HG02884 (cell line): ENCODE results near the gene GDPD3.
A peak's percentile ranks its signal among the peaks of the same experiment; 100 is the strongest.

ENCODE experiments used
- ATAC-seq: cut with Tn5 transposase; IDR thresholded peaks from one replicate; pipeline ENCODE4 v1.9.1; 2021; ENCODE audit warnings: mild to moderate bottlenecking, moderate library complexity; ENCODE audit not compliant: unreplicated experiment

The GDPD3 gene

DNA sequence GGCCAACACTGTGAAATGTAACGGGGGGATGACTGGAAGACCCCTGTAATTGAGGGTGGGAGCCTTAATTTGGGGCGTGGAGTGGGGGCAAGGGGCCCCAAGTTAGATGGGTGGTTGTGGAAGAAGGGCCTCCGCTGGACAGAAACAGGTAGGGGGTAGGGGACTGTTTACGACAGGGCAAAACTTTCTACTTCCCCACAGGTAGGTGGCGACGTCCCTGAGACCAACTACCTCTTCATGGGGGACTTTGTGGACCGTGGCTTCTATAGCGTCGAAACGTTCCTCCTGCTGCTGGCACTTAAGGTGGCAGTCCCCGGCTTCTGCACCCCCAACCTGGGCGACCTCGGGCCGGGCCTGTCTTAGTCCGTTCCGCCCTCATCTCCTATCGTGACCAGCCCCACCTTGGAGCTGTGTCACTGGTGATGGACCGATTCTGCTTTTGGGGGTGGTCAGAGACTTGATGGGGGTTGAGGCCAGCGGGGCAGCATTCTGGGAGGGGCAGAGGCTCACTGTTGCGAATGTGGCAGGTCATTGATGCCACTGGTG is 30.7 kb downstream of the GDPD3 start:
- no peak for ATAC-seq

DNA sequence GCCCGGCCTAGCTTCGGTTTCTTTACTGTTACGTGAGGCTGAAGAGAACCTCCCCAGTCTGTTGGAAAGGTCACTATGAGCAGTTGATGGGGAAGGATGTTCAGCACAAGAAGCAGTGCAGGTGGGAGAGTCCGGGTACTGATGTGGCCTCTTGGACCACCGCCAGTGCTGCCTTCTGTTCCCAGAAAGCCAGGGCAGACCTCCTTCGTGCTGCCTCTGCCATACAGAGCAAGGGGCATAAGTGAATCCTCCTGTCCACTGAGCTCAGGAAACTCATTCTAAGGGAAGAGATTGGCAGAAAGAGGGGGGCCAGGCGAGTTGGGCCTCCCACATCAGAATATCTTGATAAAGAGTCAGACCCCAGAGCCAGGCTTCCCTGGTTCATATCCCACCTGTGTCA is 33.9 kb downstream of the GDPD3 start:
- ATAC-seq = no peak

DNA sequence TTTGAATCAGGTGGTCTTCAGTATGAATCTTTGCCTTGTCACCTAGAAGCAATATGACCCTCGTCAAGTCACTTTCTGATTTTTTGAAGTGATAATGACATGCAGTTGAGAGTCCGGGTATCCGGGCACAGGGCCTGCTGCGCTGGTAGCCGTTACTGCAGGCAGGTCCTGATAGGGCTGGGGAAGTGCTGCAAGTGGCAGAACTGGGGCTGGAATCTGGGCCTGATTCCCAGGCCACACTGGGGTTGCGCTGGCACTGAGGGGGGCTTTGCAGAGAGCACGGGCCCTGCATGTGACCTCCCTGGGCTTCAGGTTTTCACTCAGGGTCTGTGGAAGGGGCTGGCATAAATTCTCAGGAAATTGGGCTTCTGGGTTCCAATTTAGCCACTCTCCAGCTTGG is 34.6 kb downstream of the GDPD3 start:
- ATAC-seq = no peak

DNA sequence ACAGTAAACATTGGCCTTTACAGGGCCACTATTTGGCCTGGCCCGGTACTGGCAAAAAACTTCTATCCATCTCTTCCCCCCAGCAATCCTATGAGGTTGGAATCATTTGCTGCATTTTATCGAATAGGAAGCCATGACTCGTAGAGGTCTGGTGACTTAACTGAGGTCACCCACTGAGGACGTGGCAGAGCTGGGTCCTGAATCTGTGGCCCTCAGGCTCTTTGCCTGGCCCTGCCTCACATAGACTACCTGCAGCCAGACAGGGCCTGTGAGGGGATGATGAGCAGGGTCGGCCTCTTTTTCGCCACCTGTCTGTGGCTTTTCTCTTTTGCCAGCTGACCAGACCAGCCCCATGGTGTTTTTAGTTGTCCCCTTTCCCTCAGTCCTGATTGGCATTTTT is 35.7 kb downstream of the GDPD3 start:
- no peak for ATAC-seq

DNA sequence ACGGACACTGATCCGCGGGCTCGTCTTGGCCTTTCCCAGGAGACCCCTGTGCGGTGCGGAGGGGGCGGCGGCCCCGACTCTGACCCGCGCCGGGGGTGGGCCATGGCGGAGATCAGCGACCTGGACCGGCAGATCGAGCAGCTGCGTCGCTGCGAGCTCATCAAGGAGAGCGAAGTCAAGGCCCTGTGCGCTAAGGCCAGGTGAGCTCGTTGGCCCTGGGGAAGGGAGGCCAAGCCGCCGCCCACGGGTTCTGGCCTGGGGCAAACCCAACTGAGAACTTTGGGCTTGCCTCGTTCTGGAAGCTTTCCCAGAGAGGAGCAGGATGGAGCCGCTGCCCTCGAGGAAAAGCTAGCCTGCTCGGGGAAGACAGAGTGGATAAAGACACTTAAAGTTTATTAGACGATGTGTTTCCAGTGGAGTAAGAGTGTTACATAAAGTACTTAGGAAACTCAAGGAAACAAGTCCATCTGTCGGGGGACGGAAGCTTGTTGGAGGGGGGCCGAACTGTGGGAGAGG is 37.0 kb downstream of the GDPD3 start:
- ATAC-seq = no peak

DNA sequence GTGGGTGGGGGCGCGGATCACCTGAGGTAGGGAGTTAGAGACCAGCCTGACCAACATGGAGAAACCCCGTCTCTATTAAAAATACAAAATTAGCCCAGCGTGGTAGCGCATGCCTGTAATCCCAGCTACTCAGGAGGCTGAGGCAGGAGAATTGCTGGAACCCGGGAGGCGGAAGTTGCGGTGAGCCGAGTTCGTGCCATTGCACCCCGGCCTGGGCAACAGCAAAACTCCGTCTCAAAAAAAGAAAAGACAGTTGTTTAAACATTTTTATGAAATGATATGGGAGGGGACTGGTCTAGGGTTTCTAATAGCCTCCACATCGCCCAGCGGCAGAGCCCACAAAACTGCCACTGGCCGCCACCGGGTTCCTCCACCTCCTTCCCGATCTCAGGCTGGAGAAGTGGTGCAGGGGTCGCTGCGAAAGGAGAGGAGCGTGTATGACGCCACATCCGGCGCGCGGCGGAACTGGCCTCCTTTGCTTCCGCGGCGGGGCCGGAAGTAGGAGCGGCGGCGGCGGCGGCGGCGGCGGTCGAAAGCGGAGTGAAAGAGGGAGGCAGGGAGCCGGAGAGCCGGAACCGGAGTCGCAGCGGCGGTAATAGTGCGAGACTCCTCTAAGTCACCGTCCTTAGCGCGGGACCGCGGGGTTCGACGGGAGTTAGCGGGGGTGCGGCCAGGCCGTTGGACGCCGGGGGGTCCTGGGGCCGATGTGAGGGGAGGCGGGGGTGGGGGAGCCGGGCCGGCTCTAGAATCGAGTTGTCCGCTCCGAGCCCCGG is 37.6 kb downstream of the GDPD3 start, which contains the start of gene PPP4C:
PPP4C (plus strand) TSS at position 492 of the 773 bp plus-strand sequence. CDS start 384 bp downstream, outside the sequence.
- no peak for ATAC-seq

DNA sequence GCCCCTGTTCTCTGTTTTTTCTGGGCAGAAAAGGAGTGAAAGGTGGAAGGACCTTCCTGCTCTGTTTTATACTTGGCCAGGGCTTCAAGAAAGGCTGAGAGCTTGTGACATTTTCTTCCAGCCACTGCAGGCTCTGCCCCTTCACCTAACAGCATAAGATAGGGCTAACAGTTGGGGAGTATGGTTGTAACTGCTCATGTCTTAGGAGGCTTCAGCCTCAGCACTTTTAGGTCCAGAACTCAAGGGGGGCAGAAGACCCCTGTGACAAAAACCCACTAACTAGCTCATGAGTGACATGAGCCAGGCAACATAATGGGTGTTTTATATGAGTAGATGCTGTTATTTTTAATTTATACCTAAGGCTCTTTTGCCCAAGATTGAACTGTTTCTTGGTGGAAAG is 42.8 kb downstream of the GDPD3 start:
- no peak for ATAC-seq

DNA sequence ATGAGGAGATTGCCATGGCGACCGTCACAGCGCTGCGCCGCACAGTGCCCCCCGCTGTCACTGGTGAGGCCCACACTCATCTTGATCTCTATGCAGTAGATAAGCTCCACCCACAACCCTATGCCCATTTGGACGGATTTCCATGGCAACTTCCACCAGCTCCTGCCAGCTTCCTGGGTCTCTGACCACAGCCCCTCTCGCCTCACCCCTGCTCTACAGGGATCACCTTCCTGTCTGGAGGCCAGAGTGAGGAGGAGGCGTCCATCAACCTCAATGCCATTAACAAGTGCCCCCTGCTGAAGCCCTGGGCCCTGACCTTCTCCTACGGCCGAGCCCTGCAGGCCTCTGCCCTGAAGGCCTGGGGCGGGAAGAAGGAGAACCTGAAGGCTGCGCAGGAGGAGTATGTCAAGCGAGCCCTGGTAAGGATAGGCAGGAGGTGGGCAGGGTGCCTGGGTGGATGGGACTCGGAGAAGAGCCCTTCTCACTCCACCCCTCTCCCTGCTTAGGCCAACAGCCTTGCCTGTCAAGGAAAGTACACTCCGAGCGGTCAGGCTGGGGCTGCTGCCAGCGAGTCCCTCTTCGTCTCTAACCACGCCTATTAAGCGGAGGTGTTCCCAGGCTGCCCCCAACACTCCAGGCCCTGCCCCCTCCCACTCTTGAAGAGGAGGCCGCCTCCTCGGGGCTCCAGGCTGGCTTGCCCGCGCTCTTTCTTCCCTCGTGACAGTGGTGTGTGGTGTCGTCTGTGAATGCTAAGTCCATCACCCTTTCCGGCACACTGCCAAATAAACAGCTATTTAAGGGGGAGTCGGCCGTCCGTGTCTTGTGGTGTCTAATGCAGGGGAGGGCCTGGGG is 43.5 kb downstream of the GDPD3 start:
- no peak for ATAC-seq

DNA sequence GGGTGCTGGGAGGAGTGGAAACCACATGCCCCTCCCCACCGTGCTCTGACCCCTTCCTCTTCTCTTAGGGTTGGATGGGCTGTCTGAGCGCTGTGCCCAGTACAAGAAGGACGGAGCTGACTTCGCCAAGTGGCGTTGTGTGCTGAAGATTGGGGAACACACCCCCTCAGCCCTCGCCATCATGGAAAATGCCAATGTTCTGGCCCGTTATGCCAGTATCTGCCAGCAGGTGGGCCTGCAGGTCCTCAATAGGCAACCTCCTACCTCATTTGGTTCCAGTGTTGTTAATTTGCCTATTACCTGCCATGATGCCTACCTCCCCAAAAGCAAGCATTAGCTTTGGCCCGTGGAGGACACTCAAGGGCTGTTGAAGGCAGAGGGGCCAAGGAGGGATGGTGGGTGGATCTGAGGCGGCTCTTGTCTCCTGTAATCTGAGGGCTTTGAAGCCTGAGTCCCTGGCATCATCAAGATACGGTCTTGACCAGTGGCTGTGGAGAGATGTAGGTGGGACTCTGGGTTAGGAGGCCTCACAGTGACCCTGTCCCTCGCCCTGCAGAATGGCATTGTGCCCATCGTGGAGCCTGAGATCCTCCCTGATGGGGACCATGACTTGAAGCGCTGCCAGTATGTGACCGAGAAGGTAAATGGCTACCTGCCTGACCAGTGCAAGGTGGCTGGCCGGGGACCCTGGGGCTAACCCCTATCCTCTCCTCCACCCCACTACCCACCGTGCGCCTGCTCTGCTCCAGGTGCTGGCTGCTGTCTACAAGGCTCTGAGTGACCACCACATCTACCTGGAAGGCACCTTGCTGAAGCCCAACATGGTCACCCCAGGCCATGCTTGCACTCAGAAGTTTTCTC is 44.4 kb downstream of the GDPD3 start:
- no peak for ATAC-seq

DNA sequence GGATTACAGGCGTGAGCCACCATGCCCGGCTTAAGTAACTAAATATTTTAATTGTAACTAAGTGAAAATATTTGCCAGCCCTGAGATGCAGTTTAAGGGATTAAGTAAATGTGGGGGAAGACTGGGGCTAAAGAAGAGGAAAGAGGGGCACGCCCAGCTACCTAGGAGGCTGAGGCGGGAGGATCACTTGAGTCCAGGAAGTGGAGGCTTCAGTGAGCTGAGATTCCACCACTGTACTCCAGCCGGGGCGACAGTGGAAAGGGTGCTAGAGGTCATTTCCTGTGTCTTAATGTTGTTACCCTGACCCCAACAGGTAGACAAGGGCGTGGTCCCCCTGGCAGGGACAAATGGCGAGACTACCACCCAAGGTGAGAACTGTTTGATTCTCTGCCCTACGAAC is 45.0 kb downstream of the GDPD3 start:
- no peak for ATAC-seq

DNA sequence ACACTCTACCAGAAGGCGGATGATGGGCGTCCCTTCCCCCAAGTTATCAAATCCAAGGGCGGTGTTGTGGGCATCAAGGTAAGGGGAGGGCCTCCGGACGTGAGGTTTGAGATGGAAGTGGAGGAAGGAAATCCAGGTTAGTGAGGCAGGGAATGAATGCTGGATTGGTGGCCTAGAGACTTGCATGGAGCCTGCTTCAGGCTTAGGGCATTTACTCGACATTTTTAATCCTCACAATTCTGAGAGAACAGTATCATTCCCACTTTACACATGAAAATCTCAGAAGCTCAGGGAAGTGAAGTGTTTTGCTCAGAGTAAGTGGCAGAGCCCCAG is 45.8 kb downstream of the GDPD3 start:
- ATAC-seq = no peak

DNA sequence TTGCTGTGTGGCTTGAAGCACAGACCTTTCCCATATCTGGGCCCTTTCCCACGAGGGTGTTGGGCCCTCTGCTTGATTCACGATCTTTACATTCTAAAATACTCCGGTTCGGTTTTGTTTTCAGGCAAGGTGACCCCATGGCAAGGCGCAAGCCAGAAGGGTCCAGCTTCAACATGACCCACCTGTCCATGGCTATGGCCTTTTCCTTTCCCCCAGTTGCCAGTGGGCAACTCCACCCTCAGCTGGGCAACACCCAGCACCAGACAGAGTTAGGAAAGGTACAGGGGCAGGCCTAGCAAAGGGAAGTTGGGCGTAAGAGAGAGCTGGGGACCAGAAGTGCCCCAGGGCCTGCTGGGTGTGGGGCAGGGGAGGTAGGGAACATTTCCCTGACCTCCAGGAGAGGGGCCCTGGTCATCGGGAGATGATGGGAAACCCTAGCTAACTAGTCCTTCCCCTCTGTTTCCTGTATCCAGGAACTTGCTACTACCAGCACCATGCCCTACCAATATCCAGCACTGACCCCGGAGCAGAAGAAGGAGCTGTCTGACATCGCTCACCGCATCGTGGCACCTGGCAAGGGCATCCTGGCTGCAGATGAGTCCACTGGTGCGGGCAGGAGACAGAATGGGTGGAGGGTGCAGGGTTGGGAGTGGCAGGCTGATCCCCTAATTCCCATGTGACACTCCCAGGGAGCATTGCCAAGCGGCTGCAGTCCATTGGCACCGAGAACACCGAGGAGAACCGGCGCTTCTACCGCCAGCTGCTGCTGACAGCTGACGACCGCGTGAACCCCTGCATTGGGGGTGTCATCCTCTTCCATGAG is 46.4 kb downstream of the GDPD3 start:
- ATAC-seq = no peak

DNA sequence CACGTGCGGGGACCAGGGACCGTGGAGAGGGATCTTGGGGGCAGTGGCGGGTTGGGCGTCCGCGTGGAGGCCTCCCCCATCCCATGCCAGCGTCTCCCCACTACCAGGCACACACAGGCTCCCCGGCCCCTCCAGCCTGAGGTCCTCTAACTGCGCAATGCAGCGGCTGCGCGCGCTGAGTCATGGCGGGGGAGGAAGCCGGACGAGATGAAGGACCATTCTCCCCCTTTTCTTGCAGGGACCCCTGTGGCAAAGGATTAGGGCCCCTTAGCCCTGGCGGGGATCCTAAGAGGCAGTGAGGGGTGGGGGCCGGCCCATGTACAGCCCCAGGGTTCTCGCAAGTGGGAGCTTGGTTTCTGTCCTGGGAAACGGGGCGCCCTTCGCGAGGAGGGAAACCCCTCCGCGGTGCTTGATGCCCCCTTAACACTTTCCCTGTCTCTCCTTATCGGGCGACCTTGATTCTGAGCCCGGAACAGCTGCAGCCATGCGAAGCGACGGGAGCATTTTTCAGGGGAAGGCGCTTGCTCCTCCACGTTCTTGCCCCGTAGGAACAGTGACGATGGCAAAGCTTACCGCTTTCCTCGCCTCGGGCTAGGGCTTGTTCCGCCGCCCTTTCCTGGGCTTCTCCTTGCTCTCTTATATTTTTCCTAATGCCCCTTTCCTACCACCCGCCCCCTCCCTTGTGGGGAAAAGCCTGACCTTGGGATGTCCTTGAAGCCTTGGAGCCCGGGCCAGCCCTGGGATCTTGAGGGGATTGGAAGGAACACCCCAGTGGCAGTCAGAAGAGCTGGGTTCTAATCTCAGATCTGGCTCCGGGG is 47.2 kb downstream of the GDPD3 start:
- no peak for ATAC-seq

DNA sequence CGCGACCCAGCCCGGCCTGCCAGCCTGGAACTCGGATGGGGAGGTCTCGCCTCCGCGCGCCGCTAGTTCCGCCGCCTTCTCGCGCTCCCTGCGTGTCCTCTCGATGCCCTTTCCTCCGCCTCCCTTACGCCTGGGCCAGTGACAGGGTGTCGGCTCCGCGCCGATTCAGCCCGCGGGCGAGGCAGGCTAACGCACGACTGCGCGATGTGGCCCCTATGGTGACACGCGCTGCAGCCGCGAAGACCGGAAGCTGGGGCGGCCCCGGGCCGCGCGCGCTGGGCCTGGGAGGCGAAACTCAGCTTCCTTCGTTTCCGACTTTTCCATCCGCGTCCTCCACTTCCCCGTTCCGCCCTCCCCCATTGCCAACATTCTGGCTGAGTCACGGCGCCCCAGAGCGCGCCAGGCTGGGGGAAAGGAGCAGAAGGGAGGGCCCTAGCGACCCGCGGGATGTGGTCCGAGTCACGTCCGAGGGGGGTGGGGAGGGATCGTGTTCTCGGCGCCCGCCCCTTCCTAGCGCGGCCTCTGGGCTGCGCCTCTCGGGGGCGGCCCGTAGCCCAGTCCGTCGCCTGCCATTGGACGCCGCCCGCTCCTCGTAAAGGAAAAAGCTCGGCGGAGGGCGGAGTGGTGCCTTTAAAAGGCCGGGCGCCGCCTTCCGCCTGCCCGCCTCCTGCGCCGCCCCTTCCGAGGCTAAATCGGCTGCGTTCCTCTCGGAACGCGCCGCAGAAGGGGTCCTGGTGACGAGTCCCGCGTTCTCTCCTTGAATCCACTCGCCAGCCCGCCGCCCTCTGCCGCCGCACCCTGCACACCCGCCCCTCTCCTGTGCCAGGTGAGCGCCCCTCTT is 48.0 kb downstream of the GDPD3 start, which contains the start of gene ALDOA:
ALDOA (plus strand) TSS at position 659 of the 841 bp plus-strand sequence. CDS start 1,138 bp downstream, outside the sequence.
- ATAC-seq = peak; percentile 67

DNA sequence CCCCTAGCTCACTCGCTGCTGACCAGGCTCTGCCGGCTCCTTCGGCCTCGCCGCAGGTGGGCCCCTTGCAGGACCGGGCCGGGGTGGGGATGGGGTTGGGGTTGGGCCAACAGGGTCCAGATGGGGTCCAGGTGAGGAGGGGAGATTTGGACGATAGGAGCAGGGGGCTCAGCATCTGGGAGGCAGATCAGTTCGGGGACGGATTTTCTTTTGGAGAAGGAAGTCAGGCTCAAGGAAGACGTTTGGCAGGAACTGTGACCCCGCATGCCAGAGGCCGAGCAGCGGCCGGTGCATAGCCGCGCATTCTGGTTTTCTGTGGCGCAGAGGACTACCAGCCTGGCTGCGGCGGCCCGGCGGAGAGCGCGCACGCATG is 48.6 kb downstream of the GDPD3 start:
- no peak for ATAC-seq

DNA sequence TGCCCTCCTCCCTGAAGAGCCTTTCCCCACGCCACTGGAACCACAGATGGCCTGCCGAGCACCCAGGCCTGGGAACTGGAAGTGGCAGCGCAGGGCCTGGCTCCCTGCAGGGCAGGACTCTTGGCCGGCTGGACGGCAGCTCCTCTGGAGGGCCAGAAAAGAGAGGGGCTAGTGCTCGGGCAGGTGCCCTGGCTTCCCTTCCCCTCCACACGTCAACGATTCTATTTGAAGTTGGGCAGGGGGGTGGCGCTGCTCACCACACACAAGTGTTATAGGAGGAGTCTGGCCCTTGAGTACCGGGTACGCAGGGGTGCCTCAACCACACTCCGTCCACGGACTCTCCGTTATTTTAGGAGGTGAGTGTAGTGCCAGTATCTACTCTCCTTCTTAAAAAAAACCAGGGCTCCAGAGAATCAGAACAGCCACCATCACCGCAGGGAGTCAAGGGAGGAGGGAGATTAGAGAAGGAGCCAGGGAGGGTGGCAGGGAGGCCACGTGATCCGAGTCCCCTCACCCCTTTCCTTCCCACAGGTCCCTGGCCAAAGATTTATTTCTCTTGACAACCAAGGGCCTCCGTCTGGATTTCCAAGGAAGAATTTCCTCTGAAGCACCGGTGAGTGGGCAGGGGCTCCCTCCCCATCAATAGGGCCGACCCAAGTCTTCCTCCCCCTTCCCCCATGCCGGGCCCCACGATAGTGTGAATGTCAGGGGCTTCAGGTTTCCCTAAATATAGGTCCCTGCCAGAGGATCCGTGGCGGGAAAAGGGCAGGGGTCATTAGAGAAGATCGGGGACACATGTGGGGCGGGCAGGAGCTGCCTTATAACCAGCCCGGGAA is 49.2 kb downstream of the GDPD3 start:
- ATAC-seq = no peak

DNA sequence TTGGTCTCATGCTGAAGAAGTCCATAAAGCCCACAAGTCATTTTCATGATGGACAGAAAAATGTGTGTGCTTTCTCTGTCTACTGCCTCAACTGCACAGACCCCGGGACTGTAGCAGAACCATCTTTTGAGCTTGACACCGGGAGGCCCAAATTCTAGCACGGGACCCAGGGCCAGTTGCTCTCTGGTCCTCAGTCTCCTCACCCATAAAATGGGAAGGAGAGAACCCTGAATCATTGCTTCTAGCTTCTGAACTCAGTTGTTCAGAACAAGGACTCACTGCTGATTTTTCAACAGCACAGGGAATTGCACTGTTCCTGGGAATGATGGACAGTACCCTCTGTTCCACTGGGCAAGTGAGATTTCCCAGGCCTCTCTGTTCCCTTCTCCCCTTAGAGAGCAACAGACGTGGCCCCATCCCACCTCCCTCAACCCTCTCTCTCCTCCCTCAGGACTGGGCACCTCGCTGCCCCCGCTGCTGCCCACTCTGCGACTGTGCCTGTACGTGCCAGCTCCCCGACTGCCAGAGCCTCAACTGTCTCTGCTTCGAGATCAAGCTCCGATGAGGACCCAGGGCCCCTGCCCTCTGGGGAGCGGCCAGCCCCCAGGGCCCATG is 50.0 kb downstream of the GDPD3 start:
- ATAC-seq = no peak
